ENCODE measurements around the gene GPR3.
"Not testable (repeated sequence)": the region's sequence is repeated elsewhere in the genome, so short reads cannot be mapped to it uniquely, and the experiment has no call there.

GPR3 gene

DNA sequence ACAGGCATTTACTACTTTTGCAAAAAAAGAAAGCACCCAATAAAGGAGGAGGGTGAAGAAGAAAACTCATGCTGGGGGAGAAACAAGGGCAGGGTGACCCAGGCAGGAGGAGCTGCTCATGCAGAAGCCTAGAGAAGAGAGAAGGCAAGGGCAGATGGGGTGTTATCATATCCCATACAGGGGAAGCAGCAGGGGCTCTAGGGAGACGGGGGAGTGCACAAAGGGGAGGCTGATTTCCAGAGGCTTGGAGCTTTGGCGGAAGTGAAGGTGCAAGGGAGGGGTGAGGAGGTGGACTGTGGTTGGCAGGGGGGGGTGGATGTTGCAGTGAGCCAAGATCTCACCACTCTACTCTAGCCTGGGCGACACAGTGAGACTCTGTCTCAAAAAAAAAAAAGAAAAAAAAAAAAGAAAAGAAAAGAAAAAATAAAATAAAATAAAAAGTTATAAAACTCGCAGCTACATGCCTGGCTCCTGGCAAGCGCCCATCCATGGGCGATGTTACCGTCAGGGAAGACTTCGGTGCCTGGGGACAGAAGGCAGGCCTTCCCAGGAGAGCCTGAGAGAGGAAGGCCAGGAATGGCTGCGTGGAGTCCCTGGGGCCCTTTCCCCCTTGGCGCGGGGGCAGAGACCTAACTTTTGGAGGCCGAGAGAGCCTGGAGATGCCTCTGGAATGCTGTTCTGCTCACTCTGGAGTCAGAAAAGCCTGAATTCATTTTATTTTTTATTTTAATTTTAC lies 14.5 kb upstream of the GPR3 start:
- no peak for DNase-seq (ENCODE audit: low spot score)

DNA sequence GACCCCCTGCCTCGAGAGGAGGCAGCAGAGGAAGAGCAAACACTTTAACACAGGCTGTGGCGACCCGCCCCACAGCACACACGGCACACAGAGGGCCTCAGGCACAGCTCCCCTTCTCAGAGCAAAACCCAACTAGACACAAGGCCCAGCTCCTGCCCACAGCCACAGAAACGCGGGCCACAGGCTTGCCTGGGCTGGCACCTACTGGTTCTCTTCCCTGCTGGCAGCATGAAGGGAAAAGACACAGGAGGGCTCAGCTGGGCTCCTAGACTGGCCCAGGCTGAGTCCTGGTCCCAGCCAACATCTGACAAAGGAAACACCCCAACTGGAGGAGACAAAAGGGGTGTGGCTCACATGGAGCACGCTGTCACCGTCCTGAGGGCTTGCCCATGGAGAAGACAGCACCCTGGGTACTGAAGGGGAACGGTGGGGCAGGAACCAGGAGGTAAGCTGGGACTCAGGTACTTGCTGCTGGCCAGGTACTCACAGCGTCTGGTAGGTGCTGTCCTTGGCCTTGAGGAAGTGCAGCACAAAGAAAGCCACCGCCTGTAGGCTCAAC lies 12.8 kb upstream of the GPR3 start:
- no peak for DNase-seq (ENCODE audit: low spot score)

DNA sequence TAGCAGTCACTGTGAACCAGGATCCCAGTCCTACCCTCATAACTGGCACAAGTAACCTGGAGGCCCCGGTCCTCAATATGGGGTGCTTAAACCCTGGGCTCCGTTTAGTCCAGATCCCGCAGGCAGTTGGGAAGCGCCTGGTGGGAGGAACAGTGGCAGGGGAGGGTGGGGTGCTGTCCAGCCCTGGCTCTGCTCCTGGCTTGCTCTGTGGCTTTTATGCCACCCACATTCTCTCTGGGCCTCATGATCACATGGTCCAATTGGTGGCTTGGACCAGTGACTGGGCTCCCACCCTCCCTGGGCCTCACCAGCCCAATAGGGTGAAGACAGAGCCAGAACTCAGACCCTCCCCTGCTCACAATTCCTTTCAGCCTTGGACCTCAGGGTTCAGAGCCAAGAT lies 12.2 kb upstream of the GPR3 start:
- DNase-seq (ENCODE audit: low spot score), result no peak

DNA sequence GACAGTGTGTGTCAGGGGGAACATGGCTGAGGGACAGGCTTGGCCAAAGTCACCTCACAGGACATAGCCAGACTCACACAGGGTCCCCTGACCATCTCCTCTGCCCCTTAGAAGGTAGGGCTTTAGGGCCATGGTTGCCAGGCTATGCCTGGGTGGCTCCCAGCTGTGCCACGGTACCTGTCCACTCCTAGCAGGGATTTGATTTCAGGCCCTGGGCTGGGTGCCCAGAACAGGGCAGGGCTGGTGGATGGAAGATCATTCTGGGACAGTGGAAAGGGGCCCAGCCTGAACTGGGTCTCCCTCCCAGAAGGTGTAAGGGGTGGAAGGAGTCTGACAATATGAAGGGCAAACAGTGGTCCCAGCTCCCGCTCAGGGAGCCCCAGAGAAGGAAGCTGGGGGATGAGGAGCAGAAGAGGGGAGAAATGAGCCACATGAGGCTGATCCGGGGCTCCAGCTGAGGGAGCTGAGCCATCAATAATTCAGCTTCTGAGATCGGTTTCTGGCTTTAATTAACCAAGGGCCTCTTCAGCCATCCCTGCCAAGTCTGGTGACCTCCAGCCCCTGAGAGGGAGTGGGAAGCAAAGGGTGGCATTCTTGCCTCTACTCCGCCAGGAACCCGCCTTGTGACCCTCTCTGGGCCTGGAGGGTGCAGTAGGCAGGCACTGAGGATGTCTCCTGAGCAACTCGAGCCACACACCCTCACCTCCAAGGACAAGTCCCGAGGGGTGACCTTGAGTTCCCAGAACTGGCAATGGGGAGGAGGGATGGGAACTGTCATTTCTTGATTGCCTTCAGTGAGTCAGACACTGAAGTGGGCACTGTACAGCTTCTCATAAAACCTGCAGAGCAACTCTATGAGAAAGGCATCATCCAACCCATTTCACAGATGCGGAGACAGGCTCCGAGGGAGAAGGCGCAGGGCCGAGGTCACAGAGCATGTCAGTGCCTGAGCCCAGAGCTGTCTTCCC lies 11.4 kb upstream of the GPR3 start:
- no peak for DNase-seq (ENCODE audit: low spot score)

DNA sequence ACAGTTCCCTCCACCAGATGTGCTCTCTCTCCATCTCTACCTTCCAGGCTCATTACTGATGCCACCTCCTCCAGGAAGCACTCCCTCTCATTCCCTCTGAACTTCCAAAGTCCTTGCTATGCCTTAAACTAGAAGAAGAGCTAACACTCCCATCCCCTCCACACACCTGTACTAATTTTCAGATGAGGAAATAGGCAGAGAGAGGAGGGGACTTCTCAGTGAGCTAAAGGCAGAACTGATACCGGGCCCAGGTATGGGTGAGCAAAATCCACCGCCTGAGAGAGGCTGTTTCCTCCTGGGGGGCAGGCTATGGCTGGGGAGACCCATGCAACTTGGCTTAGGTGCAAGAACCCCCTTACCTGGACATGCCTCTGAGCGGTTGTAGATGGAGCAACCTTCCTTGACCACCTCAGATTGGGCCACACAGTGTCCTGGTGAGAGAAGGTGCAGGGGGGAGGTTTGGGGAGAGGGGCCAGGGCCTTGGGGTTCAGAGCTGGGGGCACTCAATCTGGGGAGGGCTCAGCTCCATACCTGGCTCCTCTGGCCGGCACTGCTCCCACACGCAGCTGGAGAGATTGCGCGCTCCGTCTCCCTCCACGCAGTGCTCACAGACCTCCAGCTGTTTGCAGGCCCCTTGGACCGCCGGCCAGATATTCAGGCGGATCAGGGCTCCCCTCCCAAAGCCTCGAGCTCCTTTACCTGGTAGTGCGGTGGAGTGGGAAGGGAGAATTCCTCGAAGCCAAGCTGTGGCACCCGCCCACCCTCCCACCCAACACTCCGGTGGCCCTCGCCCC lies 10.3 kb upstream of the GPR3 start:
- no peak for DNase-seq (ENCODE audit: low spot score)

DNA sequence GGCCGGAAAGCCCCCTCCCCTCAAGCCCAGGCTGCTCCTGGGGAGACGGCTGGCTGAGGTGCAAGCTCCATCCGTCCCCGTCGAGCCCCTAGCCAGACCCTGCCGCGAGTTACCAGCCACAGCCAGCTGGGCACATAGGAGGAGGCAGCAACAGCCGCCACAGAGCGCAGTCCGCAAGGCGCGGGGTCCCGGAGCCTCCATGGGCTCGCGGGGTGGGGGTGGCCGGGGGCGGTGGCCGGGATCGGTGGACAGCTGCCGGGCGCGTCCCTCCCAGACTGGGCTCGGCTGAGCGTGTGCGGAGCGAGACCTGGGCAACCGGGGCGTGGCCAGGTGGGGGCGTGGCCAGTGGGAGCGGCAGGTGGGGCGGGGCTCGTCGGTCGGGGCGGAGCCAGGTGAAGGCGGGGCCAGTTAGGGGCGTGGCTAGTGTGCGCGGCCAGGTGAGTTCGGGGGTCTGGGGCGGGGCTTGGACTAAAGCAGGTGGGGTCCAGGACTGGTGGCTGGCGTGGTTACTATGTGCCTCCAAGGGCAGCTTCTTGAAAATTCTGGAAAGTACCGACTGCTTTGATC lies 9.3 kb upstream of the GPR3 start, which contains the start of gene CD164L2:
CD164L2 (minus strand) TSS at position 295 of the 567 bp plus-strand sequence; CDS start at position 201, 94 bp downstream.
- no peak for DNase-seq (ENCODE audit: low spot score)

DNA sequence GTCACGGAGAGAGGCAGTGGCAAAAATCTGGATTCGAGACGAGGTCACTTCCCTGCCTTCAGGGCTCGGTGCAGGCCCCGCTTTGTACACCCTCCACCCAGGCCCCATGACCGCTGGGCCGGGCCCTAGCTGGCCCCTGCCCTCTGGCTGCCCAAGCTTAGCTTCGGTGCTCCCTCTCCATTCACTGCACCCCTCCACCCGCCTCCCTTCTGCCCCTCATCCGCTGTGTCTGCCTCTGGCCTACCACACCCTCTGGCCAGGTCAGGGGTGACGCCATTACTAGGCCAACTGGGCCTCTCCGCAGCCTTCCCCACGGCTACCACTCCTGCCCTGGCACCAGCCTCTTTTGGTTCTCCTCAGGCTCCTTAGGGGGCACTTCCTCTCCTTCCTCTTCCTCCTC lies 8.8 kb upstream of the GPR3 start:
- no peak for DNase-seq (ENCODE audit: low spot score)

DNA sequence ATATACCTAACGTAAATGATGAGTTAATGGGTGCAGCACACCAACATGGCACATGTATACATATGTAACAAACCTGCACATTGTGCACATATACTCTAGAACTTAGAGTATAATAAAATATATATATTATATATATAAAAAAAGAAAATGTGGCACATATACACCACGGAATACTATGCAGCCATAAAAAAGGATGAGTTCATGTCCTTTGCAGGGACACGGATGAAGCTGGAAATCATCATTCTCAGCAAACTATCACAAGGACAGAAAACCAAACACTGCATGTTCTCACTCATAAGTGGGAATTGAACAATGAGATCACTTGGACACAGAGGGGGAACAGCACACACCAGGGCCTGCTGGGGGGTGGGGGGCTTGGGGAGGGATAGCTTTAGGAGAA lies 7.6 kb upstream of the GPR3 start:
- DNase-seq (ENCODE audit: low spot score), result not testable (repeated sequence)

DNA sequence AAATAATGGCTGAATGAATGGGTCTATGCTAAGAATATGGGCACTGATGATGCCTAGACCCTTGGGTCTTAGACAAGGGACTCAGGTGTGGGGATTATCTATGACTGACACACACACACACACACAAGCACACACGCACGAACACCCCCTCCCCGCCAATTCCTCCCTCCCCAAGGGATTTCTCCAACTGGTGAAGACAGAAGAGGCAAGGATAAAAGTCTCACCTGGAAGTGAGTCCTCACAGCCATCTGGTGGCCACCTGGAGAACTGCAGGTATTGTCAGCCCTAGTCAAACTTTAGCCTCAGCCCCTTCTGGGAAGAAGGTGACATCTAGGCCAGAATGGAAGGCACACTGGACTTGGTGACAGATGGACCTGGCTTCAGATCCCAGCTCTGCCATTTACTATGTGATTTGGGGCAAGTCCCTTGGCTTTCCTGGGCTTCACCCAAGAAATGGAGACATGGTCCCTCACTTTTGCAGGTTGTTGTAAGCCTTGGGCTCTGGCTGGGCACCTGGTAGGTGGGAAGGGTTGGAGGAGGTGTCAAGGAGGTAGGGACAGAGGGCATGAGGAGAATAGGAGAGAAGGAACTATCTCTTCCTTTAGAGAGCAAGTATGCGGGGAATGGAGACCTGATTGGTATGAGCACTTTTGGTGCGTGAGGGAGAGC lies 4.0 kb upstream of the GPR3 start:
- DNase-seq (ENCODE audit: low spot score), result peak; percentile 54

DNA sequence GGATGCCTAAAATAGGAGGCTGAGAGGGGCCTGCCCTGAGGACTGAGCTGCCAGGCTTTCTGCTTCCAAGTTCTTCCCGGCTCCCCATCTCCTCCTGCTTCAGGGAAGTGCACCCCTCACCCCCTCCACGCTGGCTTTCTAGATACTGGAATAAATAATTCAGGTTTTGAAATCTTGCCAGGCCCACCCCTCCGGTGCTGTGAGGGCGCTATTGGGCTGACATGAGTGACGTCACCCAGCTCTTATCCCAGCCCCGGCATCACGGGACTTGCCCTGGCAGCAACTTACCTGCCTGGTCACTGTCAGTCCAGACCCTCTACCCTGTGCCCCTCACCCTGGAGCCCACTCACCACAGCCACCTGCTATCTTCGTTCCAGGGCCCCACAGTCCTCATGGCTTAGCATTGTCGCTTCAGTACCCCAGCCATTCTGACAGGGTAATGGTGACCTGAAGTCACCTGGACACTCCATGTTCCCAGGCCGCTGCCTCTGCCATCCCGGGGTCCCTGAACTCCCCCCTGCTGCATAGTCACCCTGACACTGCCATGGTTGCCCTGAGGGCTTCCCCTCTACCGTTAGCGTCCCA lies 819 bp upstream of the GPR3 start:
- no peak for DNase-seq (ENCODE audit: low spot score)

DNA sequence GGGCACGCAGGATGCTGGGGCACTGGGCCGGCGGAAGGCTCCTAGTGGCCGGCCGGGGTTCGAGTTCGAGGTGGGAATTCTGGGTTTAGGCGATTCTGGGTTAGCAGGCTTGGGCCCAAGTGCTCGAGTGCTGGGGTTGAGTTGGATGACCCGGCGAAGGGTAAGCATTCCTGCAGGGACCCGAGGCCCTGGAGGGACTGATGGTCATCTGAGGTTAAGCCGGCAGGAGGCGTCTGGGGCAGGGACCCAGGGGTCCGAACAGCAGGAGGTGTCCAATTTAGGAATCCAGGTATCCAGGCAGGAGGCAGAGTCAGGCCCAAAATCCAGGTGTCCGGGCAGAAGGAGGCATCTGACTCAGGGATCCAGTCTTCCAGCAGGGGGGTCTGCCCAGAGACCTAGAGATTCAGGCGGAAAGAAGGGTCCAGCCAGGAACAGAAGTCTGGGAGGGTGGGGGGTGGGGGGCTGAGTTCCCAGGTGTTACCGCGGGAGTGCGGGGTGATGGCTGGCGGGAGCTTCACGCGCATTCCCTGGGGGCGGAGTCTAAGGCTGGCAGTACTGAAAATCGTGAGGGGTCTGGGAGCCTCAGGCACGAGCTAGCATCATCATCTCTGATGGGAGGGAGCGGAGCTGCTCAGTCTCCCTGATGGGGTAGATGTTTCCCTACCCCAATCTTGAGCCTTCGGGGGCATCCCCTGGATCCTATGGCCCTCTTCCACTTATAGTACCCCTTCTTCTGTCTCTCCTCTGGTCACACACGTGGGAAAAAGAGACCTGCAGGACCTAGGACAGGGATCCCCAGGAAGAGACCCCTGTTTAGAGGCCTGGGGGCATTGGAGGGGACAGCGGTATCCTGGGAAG lies 585 bp downstream of the GPR3 start:
- DNase-seq (ENCODE audit: low spot score), result no peak

DNA sequence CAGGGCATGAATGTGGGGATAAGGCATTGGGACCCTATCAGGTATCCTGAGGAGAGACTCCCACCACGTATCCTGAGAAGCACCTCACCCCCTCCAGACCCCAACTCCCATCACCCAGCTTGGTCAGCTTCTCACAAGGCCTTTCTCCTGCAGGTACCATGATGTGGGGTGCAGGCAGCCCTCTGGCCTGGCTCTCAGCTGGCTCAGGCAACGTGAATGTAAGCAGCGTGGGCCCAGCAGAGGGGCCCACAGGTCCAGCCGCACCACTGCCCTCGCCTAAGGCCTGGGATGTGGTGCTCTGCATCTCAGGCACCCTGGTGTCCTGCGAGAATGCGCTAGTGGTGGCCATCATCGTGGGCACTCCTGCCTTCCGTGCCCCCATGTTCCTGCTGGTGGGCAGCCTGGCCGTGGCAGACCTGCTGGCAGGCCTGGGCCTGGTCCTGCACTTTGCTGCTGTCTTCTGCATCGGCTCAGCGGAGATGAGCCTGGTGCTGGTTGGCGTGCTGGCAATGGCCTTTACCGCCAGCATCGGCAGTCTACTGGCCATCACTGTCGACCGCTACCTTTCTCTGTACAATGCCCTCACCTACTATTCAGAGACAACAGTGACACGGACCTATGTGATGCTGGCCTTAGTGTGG lies 1.3 kb downstream of the GPR3 start:
- no peak for DNase-seq (ENCODE audit: low spot score)

DNA sequence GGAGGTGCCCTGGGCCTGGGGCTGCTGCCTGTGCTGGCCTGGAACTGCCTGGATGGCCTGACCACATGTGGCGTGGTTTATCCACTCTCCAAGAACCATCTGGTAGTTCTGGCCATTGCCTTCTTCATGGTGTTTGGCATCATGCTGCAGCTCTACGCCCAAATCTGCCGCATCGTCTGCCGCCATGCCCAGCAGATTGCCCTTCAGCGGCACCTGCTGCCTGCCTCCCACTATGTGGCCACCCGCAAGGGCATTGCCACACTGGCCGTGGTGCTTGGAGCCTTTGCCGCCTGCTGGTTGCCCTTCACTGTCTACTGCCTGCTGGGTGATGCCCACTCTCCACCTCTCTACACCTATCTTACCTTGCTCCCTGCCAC lies 1.8 kb downstream of the GPR3 start:
- DNase-seq (ENCODE audit: low spot score), result no peak

DNA sequence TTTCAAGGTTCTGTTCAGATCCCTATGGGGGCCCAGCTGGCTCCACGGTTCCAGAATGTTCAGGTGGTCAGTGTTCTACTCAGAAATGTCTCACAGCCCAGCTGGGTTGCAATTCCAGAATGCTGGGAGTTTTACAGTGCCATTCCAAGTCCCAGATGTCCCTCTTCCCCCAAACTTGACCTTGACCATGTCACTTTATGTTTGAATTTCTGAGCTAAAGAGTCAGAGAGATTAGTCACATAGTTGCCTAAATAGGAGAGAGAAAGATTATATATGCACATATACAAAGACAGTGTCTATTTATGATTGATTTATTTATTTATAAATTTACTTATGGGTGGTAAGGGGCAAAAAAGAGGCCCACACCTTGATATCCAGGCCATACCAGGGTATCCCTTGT lies 2.5 kb downstream of the GPR3 start:
- no peak for DNase-seq (ENCODE audit: low spot score)

DNA sequence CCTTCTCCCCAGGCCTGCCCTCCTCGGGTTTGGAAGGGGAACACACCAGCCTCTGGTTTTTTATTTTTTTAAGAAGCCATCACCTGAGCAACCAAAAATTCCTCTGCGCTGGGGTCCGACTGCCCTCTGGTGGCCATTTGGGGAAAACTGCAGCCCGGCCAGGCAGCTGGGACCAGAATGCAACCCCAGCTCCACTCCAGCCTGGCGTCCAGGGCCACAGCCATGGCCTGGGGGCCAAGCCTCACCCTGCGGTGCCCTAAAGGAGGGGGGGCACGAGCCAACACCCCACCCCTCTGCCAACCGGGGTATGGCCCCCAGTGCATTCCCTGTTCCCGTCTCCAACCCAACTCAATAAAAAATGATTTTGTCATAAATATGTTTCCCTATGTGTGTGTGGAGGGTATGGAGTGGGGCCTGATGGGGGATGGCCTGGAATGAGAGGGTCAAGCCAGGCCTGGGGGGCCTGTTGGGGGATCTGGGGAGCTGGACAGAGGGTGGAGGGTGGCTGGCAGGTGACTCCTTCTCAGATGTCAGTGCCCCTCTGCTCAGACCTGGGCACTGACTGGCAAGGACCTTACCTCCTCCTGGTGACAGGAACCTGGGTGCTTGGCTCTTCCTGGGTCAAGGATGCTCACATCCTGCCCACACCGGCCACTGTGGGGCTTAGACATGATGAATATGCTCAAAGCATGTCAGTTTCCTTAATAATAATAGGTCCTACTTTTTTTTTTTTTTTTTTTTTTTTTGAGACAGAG lies 3.2 kb downstream of the GPR3 start:
- DNase-seq (ENCODE audit: low spot score), result no peak

DNA sequence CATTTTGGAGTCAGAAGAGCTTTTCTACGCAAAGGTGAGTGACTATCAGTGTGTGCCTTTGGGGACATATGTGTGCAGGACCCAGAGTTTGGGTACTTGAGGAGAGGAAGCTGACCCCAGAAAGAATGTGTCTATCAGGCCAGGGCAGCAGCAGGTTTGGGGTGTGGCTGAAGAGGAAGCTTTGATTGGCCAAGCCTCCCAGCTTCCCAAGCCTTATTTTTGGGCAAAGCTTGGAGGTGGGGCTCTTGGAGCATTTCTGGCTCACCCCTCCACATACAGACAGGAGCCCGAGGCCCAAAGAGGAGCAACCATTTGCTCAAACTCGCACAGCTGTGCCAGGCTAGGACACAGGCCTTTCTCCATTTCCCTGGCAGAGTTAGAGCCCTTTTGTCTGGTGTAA lies 4.7 kb downstream of the GPR3 start:
- no peak for DNase-seq (ENCODE audit: low spot score)

DNA sequence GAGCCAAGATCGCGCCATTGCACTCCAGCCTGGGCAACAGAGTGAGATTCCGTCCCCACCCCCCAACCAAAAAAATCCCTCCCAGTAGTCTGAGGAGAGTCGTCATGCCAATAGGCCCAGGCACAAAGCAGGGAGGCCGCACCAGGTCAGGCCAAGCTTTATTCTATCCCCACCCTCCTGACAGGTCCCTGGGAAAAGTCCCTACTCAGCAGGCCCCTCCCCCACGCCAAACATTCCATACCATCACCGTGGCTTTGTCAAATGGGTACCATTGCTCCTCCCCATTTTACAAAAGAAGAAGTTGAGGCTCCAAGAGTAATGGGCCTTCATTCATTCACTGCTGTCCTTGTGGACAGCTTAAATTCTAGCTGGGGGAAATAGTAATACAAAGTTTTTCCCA lies 5.3 kb downstream of the GPR3 start:
- no peak for DNase-seq (ENCODE audit: low spot score)

Data from SK-N-DZ (cell line).